ENCODE data around the gene INSR. TPM values are rescaled to one million over a fixed set of nuclear protein-coding genes. Genes with fewer than 3 reads are reported as not detected.

INSR gene
- total RNA-seq, 2 donors from 2014 or later: 50.8 to 118 TPM

DNA sequence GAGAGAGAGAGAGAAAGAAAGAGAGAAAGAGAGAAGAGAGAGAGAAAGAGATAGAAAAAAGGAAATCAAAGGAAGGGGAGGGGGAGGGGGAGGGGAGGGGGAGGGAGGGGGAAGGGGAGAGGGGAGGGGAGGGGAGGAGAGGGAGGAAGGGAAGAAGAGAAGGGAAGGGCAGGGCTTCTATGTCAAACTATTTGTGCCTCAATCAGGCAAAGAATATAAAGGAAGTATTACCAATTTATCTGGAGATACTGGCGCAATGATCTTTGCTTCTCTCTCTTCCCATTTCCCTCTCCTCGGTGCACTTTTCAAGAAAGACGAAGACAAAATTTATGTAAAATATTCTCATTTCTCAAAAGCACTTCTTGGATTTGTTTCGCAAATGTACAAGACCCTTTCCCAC lies 9.3 kb upstream of the INSR start:
- H3K36me3 ChIP-seq: no peaks in the 10 kb centered on the region
- TF ChIP-seq, protein P1, sequence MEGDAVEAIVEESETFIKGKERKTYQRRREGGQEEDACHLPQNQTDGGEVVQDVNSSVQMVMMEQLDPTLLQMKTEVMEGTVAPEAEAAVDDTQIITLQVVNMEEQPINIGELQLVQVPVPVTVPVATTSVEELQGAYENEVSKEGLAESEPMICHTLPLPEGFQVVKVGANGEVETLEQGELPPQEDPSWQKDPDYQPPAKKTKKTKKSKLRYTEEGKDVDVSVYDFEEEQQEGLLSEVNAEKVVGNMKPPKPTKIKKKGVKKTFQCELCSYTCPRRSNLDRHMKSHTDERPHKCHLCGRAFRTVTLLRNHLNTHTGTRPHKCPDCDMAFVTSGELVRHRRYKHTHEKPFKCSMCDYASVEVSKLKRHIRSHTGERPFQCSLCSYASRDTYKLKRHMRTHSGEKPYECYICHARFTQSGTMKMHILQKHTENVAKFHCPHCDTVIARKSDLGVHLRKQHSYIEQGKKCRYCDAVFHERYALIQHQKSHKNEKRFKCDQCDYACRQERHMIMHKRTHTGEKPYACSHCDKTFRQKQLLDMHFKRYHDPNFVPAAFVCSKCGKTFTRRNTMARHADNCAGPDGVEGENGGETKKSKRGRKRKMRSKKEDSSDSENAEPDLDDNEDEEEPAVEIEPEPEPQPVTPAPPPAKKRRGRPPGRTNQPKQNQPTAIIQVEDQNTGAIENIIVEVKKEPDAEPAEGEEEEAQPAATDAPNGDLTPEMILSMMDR (IDR thresholded peaks at IDR 0.05): no peak
- no peaks in the 10 kb centered on the region for H3K4me1 ChIP-seq
- no peaks in the 10 kb centered on the region for H3K27me3 ChIP-seq
- H3K27ac ChIP-seq: no peak overlapping the region
- H3K4me3 ChIP-seq: no peak overlapping the region
- no peak for DNase-seq (ENCODE audit: low spot score)
- H3K9me3 ChIP-seq: no peaks in the 10 kb centered on the region

DNA sequence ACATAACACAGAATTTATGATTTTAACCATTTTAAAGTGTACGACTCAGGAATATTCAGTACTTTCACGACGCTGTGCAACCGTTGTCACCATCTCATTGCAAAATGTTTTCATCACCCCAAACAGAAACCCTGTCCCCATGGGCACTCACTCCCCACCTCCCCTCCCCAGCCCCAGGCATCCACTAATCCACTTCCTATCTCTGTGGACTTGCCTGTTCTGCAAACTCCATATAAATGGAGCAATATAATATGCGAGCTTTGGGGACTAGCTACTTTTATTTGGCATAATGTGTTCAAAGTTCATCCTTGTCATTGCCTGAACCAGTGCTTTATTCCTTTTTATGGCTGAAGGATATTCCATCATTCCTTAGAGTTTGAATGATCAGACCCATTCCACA lies 7.3 kb upstream of the INSR start:
- Histone ChIP-seq H3K27me3 (no peaks in the 10 kb centered on the region), H3K36me3 (no peaks in the 10 kb centered on the region)
- TF ChIP-seq, protein P1 (IDR thresholded peaks at IDR 0.05): no peak

DNA sequence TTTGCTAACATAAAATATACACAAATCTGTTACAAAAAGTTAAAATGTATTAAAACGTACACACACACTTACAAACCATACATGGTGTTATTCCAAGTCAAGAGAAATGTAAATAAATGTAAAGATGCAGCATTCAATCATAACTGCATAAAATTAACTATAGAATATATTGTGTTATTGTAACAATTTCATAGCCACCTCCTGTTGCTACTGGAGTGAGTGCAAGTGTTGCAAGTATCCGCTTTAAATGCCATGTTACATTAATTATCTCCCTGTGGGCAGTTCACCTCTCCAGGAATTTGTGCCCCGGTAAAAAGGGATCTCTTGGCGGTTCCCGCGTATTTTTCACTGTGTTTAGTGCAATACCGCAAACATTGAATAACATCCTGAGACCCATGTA lies 3.5 kb upstream of the INSR start:
- H3K4me1 ChIP-seq: peaks cover 0 to 12% of the 10 kb centered on the region in 2 donors
- no peak overlapping the region for H3K27ac ChIP-seq
- no peaks in the 10 kb centered on the region for H3K36me3 ChIP-seq

More for the DNA sequence above, 7.3 kb upstream of the INSR start:
- no peak for DNase-seq (ENCODE audit: low spot score)
- no peaks in the 10 kb centered on the region for H3K4me1 ChIP-seq
- no peak overlapping the region for H3K4me3 ChIP-seq
- H3K27ac ChIP-seq: no peak overlapping the region
- H3K9me3 ChIP-seq: no peaks in the 10 kb centered on the region

DNA sequence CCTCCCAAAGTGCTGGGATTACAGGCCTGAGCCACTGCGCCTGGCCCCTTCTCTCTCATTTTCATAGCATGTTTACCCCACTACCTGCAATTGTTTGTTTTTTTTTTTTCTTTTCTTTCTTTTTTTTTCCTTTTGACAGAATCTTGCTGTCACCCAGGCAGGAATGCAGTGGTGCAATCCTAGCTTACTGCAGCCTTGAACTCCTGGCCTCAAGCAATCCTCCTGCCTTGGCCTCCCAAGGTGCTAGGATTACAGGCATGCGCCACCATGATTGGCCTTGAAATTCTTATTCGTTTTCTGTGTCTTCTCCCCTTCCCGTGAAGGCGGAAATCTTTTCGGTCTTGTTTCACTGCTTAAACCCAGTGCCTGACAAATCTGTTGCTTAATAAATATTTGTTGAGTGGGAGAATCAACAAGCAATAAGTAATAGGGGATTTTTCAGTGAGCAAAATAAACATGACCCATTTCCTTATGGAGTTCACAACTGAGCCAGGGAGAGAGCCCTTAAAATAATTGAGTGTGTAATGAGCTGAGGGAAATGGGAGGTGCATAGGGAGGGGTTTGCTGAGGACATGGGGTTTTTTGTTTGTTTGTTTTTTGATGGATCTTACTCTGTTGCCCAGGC lies 1.8 kb upstream of the INSR start:
- no peak for DNase-seq (ENCODE audit: low spot score)

More for the DNA sequence above, 3.5 kb upstream of the INSR start:
- H3K9me3 ChIP-seq: no peaks in the 10 kb centered on the region
- H3K27me3 ChIP-seq: no peaks in the 10 kb centered on the region
- DNase-seq (ENCODE audit: low spot score): no peak
- no peak overlapping the region for H3K4me3 ChIP-seq
- TF ChIP-seq, protein P1 (IDR thresholded peaks at IDR 0.05): no peak

DNA sequence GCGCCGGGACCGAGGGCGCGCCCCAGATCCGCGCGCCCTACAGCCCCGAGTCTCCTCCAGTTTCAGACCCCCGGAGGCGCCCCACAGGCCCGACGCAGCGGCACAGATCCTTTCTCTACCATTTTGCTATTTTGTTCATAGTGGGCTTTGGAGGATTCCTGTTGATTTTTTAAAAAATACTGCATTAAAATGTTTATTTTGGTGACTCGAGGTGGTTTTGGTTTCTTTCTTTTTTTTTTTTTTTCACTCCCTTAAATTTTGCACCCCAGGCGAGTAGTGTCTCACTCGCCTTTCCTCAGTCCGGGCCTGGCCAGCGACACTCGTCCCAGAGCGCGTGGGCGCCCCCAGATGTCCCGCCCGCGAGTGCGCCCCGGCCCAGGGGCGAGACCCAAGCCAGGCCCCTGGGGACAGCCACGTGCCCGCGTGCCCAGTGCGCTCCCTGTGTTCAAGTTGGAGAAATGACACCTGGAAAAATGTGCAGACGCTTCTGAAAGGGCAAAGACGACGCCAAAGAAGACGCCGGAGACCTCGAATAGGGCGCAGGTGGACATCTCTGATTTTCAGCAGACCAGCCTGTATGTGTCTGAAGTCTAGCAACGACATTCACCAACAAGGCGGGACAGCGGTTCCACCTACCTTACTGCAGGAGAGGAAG lies 471 bp upstream of the INSR start:
- Histone ChIP-seq H3K4me3 (peak overlapping the region; percentile 80 to 89), H3K27me3 (no peaks in the 10 kb centered on the region), H3K36me3 (no peaks in the 10 kb centered on the region), H3K4me1 (peaks cover 0 to 23% of the 10 kb centered on the region in 2 donors), H3K27ac (peak overlapping the region; percentile 92 to 95), H3K9me3 (no peaks in the 10 kb centered on the region)
- TF ChIP-seq, protein P1 (IDR thresholded peaks at IDR 0.05): peak; percentile 21 to 64
- DNase-seq (ENCODE audit: low spot score): peak; percentile 70

More for the DNA sequence above, 1.8 kb upstream of the INSR start:
- Histone ChIP-seq H3K4me1 (peaks cover 0 to 19% of the 10 kb centered on the region in 2 donors), H3K9me3 (no peaks in the 10 kb centered on the region), H3K27ac (no peak overlapping the region), H3K36me3 (no peaks in the 10 kb centered on the region), H3K4me3 (no peak overlapping the region), H3K27me3 (no peaks in the 10 kb centered on the region)
- TF ChIP-seq, protein P1 (IDR thresholded peaks at IDR 0.05): no peak
